LoVo (cell line): ENCODE results near the gene ABCD1.

Experiments
- DNase-seq: peaks from one replicate; pipeline ENCODE4 v3.0.0-alpha.2; 2016; ENCODE audit warnings: low spot score

ABCD1 gene

DNA sequence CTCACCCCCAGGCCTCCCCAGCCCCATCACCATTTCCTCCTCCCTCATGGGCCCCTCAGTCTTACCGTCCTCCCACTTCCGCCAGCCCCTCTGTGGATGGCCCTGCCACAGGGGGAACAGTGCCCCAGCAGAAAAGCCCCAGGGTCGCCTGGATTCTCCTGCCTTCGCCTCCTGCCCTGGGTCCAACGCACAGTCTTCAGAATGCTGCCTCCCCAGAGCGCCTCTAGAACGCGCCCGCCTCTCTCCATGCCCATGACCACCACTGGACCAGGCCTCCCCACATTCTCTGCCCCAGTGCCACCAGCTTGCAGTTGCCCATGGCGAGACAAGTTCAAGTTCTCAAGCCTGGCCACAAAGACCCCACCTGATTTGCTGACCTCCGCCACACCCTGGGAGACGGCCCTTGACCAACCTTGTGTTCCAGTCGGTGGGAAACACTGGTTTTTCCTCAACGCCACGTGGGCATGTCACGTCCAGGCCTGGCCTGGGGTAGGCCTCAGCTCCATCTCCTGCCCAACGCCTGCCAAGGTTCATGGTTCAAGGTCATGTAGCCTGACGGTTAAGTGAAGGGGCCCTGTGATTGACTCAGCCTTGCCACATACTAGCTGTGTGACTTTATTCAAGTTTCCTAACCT, 38.8 kb downstream of the ABCD1 start:
- no peak for DNase-seq

GRCh38 chrX:153763989-153764755, 39.5 kb downstream of the ABCD1 start, which contains the start of gene PLXNB3:
Gene PLXNB3, plus strand, starts transcription at chrX:153764249. Its CDS starts 1,287 bp downstream, at chrX:153765536.
- peak; percentile 75 for DNase-seq

DNA sequence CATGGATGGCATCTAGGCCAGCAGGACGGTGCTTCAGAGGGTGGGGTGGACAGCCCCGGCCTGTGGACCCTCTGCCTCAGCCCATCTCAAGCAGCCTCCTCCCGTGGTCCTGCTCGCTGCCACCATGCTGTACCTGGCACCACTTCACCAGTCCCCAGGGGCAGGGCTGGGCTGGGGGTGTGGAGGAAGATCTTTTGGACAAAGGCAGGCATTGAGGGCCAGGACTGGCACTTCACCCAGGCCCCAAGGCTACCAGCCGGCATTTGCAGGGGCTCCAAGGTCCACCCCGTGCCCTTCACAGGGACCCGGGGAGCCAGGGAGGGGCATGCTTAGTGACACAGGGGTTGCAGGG, 40.1 kb downstream of the ABCD1 start:
- no peak for DNase-seq

DNA sequence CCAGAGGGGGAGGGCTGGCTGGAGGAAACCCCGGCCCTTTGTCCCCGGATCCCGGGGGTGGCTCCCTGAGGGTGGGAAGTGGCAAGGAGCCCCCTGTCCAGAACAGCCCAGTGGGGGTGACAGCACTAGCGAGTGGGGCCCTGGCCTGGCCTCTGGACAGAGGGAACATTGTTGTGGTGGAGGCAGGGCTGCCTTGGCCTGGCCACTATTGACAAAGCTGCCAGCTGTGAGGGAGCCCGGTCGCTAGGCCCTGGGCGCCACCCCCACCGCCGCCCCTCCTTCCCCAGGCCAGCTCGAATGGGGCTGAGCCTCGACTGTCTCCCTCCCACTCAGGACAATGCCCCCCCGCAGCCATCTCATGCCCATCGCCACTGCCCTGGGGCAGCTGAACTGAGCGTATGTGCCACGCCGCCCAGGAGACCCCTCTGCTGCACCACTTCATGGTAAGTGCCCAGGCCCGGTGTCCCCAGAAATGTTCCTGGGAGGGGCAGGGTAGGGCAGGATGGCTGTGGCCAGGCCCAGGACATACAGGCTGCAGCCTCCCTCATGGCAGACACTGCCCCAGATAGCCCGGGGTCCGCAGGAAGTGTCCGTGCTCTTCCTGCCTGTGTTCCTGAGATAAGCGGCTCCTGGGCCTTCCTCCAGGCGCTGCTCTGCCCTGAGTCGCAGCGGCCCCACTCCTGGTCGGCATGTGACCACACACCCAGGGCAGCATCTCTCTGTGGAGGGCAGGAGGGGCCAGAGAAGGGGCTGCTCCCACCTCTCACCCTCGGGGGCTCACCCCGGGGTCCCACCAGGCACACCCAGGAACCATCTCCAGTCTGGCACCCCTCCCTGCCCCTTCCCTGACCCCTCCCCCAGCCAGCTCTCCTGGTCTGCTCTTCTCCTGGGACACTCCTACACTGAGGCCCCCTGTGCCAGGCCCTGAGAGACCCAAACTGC, 40.8 kb downstream of the ABCD1 start:
- DNase-seq, result no peak

DNA sequence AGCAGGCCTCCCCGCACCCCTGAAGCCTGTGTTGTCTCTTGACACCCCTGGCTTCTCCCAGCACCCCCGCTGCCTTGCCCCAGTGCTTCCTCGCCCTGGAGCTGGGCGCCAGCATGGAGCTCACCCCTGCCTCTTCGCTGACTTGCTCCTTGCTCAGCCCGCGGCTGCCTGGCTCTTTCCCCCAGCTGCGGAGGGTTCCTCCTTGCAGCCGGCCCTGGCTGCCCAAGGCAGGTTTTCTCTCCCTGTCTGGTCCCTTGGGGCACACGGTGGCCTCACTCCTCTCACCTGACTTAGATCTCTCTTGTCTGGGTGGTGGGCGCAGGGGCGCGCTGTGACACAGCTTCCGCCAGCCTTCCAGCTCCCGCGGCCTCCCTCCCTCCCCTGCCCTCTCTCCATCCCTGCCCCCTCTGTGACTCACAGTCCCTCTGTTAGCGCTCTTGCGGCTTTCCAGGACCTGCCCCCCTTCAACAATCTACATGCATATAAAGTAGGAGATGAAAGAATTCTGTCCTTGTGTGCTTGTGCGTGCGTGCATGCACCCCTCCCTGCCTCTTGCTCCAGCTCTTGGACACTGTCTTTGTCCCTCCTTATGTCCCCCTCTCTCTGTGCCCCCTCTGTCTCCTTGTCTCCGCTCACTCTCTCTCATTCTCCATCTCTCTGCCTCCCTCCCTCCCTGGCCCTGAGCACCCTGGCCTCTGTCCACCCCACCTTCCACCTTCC, 41.6 kb downstream of the ABCD1 start:
- no peak for DNase-seq

DNA sequence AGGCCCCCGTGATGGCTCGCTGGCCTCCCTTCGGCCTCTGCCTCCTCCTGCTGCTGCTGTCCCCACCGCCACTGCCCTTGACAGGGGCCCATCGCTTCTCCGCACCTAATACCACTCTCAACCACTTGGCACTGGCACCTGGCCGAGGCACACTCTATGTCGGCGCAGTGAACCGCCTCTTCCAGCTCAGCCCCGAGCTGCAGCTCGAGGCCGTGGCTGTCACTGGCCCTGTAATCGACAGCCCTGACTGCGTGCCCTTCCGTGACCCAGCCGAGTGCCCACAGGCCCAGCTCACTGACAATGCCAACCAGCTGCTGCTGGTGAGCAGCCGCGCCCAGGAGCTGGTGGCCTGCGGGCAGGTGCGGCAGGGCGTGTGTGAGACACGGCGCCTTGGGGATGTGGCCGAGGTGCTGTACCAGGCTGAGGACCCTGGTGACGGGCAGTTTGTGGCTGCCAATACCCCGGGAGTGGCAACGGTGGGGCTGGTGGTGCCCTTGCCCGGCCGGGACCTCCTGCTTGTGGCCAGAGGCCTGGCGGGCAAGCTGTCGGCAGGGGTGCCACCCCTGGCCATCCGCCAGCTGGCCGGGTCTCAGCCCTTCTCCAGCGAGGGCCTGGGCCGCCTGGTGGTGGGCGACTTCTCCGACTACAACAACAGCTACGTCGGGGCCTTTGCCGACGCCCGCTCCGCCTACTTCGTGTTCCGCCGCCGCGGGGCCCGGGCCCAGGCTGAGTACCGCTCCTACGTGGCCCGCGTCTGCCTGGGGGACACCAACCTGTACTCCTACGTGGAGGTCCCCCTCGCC, 42.4 kb downstream of the ABCD1 start:
- no peak for DNase-seq

DNA sequence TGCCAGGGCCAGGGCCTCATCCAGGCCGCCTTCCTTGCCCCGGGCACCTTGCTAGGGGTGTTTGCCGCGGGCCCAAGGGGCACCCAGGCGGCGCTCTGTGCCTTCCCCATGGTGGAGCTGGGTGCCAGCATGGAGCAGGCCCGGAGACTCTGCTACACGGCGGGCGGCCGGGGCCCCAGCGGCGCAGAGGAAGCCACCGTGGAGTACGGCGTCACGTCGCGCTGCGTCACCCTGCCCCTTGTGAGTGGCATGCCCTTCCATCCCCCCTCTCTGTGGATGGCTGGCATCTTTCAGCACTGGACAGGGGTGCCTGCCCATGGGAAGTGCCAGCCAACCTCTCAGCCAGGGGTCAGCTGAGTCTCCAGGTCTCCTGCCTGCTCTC, 43.0 kb downstream of the ABCD1 start:
- DNase-seq, result no peak

DNA sequence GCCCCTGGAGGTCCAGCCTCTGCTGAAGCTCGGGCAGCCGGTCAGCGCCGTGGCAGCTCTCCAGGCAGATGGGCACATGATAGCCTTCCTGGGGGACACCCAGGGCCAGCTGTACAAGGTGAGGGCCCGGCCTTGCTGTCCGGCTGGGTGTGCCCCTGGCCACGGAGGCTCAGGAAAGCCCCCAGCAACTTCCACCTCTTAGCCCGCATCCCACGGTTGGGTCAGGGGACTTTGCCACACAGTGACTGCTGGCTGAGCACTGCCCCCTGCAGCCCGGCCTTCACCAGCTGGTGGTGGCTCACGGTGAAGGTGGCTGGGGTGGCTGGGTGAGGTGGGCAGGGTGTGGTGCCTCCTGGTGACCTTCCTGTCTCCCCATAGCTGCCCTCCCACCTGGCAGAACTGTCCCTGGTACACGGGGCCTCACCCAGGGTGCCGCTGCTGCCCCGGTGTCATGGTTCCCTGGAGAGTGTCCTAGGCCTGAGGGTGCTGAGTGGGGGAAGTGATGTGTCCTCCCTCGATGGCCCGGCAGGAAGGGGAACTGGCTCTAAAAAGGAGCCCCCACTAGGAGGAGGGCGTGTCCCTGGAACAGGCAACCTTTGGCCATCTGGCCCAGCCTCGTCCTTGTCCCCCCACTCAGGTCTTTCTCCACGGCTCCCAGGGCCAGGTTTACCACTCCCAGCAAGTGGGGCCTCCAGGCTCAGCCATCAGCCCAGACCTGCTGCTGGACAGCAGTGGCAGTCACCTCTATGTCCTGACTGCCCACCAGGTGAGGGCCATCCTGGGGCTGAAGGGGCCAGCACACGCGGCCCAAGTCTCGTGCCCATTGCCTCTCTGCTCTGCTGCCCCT, 43.9 kb downstream of the ABCD1 start:
- no peak for DNase-seq

DNA sequence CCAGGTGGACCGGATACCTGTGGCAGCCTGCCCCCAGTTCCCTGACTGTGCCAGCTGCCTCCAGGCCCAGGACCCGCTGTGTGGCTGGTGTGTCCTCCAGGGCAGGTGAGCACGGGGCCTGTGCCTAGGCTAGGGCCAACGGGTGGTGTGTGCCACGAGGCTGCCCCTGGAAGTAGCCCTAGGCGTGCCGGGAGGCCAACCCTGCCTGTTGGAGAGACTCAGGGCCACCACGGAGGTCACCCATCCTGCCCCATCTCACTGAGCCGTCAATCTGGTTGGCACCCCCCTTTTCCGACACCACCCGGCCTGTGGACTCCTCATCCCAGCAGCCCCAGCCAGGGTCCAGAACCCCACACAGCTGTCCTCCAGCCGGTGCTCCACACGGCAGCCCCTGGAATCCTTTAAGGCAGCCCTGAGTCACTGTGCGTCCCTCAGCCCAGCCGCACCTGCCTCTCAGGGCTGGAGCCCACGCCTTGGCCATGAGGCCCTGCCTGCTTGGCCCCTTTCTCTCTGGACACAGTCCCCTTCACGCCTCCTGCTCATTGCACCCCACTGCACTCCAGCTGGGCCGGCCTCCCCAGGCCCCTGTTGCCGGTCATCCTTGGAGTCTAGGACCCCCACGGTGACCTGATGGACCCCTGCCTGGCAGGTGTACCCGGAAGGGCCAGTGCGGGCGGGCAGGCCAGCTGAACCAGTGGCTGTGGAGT, 44.7 kb downstream of the ABCD1 start:
- DNase-seq, result no peak

DNA sequence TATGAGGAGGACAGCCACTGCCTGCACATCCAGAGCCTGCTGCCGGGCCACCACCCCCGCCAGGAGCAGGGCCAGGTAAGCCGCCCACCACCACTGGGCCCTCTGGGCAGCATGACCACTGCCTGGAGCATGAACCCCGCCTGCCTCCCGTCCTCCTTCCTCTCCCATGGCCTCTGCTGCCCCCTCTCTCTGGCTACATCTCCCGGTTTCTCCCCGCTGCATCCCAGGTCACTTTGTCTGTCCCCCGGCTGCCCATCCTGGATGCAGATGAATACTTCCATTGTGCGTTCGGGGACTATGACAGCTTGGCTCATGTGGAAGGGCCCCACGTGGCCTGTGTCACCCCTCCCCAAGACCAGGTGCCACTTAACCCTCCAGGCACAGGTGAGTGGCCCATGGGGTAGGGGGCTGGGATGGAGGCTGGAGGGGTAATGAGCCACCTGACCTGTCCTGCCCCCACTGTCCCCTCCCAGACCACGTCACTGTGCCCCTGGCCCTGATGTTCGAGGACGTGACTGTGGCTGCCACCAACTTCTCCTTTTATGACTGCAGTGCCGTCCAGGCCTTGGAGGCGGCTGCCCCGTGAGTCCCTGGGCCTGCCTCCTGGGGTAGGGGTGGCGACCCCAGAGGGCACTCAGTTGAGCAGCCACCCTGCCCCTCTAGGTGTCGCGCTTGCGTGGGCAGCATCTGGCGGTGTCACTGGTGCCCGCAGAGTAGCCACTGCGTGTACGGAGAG, 45.4 kb downstream of the ABCD1 start:
- DNase-seq, result no peak

- no peak for DNase-seq
These were observed 46.2 kb downstream of the ABCD1 start for GRCh38 chrX:153770601-153771414.

DNA sequence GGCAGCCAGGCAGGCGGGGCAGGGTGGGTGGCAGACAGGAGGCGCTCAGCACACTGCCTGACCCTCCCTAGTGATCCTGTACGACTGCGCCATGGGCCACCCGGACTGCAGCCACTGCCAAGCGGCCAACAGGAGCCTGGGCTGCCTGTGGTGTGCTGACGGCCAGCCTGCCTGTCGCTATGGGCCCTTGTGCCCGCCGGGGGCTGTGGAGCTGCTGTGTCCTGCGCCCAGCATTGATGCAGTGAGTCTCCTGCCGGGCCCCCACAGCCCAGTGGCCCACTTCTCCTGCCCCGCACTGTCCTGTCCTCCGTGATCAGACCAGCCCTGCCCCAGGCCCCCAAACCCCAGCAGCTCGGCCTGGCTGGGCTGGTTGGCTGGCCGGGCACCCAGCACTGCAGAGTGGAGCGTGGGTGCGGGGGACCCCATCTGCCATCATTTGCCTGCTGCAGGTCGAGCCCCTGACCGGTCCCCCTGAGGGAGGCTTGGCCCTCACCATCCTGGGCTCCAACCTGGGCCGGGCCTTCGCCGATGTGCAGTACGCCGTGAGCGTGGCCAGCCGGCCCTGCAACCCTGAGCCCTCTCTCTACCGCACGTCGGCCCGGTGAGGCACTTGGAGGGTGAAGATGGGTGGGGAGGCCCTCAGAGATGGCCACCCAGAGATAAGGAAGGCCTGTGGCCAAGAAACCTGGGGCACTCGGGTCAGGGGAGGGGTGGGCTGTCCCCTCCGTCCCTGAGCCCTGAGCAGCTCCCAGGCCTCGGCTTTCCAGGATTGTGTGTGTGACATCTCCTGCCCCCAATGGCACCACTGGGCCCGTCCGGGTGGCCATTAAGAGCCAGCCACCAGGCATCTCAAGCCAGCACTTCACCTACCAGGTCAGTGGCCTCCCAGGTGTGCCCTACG, 47.0 kb downstream of the ABCD1 start:
- no peak for DNase-seq

GRCh38 chrX:153772316-153773217, 47.9 kb downstream of the ABCD1 start:
- DNase-seq, result no peak

DNA sequence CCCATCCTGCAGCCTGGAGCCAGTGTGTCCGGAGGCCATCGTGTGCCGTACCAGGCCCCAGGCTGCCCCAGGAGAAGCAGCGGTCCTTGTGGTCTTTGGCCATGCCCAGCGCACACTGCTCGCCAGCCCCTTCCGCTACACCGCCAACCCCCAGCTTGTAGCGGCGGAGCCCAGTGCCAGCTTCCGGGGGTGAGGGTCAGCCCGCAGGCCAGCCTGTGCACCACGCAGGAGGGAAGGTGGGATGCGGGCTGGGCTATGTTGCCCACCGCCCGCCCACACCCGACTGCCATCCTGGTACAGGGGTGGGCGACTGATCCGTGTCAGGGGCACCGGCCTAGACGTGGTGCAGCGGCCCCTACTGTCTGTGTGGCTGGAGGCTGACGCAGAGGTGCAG, 48.6 kb downstream of the ABCD1 start:
- no peak for DNase-seq

DNA sequence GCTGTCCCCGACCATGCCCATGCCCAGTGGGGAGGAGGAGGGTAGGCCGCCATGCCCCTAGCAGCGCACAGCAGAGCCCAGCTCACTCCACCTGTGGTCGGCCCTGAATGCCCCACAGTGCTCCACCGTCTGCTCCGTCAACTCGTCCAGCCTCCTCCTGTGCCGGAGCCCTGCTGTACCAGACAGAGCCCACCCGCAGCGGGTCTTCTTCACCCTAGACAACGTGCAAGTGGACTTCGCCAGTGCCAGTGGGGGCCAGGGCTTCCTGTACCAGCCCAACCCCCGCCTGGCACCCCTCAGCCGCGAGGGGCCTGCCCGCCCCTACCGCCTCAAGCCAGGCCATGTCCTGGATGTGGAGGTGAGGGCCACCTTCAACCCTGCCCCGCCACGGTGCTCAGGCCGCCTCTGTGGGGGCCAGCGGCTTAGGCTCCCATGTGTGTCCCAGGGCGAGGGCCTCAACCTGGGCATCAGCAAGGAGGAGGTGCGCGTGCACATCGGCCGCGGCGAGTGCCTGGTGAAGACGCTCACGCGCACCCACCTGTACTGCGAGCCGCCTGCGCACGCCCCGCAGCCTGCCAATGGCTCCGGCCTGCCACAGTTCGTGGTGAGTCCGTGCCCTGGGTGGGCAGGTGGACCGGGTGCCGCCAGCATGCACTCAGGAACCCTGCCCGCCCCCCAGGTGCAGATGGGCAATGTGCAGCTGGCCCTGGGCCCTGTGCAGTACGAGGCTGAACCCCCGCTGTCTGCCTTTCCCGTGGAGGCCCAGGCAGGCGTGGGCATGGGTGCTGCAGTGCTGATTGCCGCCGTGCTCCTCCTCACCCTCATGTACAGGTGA, 49.3 kb downstream of the ABCD1 start:
- DNase-seq, result no peak
